Ascending aorta (tissue), 2 donors: ENCODE results near the gene QSOX2. TPM values are rescaled to one million over a fixed set of nuclear protein-coding genes. Genes with fewer than 3 reads are reported as not detected.
"Not testable (repeated sequence)": the region's sequence is repeated elsewhere in the genome, so short reads cannot be mapped to it uniquely, and the experiment has no call there.

Source experiments
- DNase-seq, 2 donors: peaks; one replicate each; pipeline ENCODE4 v3.0.0-alpha.2; 2019; ENCODE audit warnings: low spot score in 2 of 2
- H3K27ac ChIP-seq, 2 donors: fragments of 200-600 bp; sonication (generic); one replicate each; pipeline ENCODE4 v1.5.1; 2016 to 2017; ENCODE audit warnings: mild to moderate bottlenecking in 1 of 2
- H3K27me3 ChIP-seq: fragments of 200-600 bp; sonication (generic); one replicate; pipeline ENCODE4 v1.5.1; 2017
- H3K36me3 ChIP-seq, 2 donors: fragments of 200-600 bp; sonication (generic); one replicate each; pipeline ENCODE4 v1.5.1; 2016
- H3K4me1 ChIP-seq, 2 donors: fragments of 200-600 bp; sonication (generic); one replicate each; pipeline ENCODE4 v1.5.1; 2016 to 2017; ENCODE audit warnings: mild to moderate bottlenecking in 1 of 2
- H3K4me3 ChIP-seq, 2 donors: fragments of 200-600 bp; sonication (generic); one replicate each; pipeline ENCODE4 v1.5.1; 2016 to 2017; ENCODE audit warnings: mild to moderate bottlenecking in 1 of 2
- H3K9me3 ChIP-seq, 2 donors: fragments of 200-600 bp; sonication (generic); one replicate each; pipeline ENCODE4 v1.5.1; 2016
- CTCF ChIP-seq, 3 experiments: fragments of 200-600 bp in 2 of 3; fragments of 450-650 bp in 1 of 3; sonication (generic) in 2 of 3; IDR thresholded peaks; one replicate each; pipeline ENCODE4 v1.5.1; 2016 to 2019; ENCODE audit warnings: antibody characterized with exemption in 3 of 3, mild to moderate bottlenecking in 1 of 3, moderate library complexity in 1 of 3
- intact Hi-C: fragments of 100-400 bp; cut with DNase I; formaldehyde crosslinking; loops from one replicate; pipeline ENCODE4 v1.15.1; 2023
- total RNA-seq: library from RNA; depleted of rRNA; stranded (reverse); fragments of >200 nt; gene quantifications from one replicate; pipeline ENCODE4 v1.1.0, GENCODE V29; 2016

Gene QSOX2
- total RNA-seq, 1 donor from 2014 or later: 3.7 TPM

DNA sequence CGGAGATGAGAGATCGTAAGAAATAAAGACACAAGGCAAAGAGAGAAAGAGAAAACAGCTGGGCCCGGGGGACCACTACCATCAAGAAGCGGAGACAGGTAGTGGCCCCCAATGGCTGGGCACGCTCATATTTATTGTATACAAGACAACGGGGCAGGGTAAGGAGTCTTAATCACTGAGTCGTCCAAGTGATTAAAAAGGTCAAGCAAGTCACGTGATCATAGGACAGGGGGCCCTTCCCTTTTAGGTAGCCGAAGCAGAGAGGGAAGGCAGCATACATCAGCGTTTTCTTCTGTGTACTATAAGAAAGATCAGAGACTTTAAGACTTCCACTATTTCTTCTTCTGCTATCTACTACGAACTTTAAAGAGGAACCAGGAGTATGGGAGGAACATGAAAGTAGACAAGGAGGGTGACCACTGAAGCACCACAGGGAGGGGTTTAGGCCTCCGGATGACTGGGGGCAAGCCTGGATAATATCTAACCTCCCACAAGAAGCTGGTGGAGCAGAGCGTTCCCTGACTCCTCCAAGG lies 24.6 kb upstream of the QSOX2 start:
- intact Hi-C loops: no loop called here
- no peak for DNase-seq
- peaks cover 3 to 9% of the 10 kb centered on the region in 2 donors for H3K4me1 ChIP-seq
- H3K36me3 ChIP-seq: no peaks in the 10 kb centered on the region
- H3K27ac ChIP-seq: no peak overlapping the region
- no peaks in the 10 kb centered on the region for H3K27me3 ChIP-seq
- TF ChIP-seq CTCF (IDR thresholded peaks at IDR 0.05): no peak
- H3K9me3 ChIP-seq: no peaks in the 10 kb centered on the region
- H3K4me3 ChIP-seq: no peak overlapping the region

- Histone ChIP-seq H3K27me3 (no peaks in the 10 kb centered on the region), H3K27ac (no peak overlapping the region), H3K9me3 (no peaks in the 10 kb centered on the region), H3K36me3 (no peaks in the 10 kb centered on the region), H3K4me1 (peaks cover 3 to 9% of the 10 kb centered on the region in 2 donors), H3K4me3 (no peak overlapping the region)
- DNase-seq: no peak
- no peak for TF ChIP-seq CTCF (IDR thresholded peaks at IDR 0.05)
- intact Hi-C loops: no loop called here
Measured at GRCh38 chr9:136268735-136269134, 23.1 kb upstream of the QSOX2 start.

DNA sequence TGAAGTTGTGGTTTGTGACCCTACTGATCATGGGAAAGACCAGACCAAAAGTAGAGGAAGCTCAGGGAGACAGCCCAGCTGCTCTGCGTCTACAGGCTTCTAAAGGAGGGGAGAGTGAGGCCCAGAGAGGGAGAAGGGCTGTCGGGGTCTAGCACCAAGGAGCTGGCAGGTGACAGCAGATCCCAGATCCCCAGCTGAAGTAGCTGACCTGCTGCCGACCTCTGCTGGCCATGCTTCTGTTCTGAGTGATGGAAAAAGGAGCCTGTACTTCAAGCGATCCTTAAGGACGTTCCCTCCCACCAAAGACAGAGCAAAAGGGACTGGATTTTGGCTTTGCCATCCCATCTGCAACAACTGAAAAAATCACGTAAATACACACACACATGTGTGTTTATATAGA lies 22.7 kb upstream of the QSOX2 start:
- H3K27me3 ChIP-seq: no peaks in the 10 kb centered on the region
- no peak for DNase-seq
- peaks cover 3 to 9% of the 10 kb centered on the region in 2 donors for H3K4me1 ChIP-seq
- intact Hi-C loops: no loop called here
- no peak overlapping the region for H3K27ac ChIP-seq
- no peaks in the 10 kb centered on the region for H3K9me3 ChIP-seq
- no peak for TF ChIP-seq CTCF (IDR thresholded peaks at IDR 0.05)
- no peaks in the 10 kb centered on the region for H3K36me3 ChIP-seq
- no peak overlapping the region for H3K4me3 ChIP-seq

GRCh38 chr9:136267261-136268111 lies 21.9 kb upstream of the QSOX2 start:
- peak in 1 of 2 donors; percentile 81 for DNase-seq
- Histone ChIP-seq H3K27ac (no peak overlapping the region), H3K9me3 (no peaks in the 10 kb centered on the region), H3K4me3 (peak overlapping the region; percentile 53 to 66), H3K36me3 (no peaks in the 10 kb centered on the region), H3K4me1 (peaks cover 3 to 9% of the 10 kb centered on the region in 2 donors), H3K27me3 (no peaks in the 10 kb centered on the region)
- intact Hi-C loops: no loop called here
- TF ChIP-seq CTCF (IDR thresholded peaks at IDR 0.05): no peak

GRCh38 chr9:136266641-136267040 lies 21.0 kb upstream of the QSOX2 start:
- peak overlapping the region; percentile 53 to 66 for H3K4me3 ChIP-seq
- intact Hi-C loops, H3K36me3 ChIP-seq, DNase-seq, H3K27me3 ChIP-seq, H3K4me1 ChIP-seq, H3K9me3 ChIP-seq, H3K27ac ChIP-seq: not testable (repeated sequence)

DNA sequence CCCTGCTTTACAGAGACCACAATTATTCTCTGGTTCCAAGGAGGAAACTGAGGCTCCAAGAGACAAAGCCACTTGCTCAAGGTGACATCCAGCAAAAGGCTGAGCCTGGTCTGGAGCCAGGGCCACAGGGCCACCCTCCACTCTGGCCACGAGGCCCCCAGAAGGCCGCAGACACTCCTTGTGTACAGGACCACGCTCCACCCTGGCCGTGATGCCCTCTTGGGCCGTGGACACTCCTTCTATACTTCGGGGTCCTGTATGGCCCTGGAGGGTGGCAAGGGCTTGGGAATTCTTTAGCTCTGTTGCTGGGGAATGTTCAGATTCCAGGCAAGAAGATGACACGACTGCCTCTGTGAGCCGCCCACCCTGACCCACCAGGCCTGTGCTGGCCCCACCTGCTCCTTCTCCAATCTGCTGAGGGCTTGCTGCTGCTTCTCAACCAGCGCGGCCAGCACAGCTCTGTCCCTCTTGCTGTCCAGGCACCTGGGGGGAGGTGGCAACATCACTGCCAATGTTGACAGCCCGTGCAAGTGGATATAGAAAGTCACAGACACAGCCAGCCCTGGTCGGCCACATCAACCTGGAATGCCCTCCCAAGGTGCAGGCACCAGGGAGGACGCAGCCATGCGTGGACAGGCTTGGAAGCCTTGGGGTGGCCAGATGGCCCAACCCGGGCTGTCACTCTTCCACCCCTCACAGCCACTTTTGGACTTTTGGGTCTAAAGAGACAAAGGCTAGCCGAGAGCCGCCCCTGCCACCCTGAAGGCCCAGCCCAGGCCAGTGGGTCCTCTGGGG lies 20.1 kb upstream of the QSOX2 start:
- H3K9me3 ChIP-seq: no peaks in the 10 kb centered on the region
- intact Hi-C loops: no loop called here
- H3K4me3 ChIP-seq: no peak overlapping the region
- DNase-seq: no peak
- peaks cover 3 to 9% of the 10 kb centered on the region in 2 donors for H3K4me1 ChIP-seq
- no peak for TF ChIP-seq CTCF (IDR thresholded peaks at IDR 0.05)
- H3K36me3 ChIP-seq: no peaks in the 10 kb centered on the region
- no peaks in the 10 kb centered on the region for H3K27me3 ChIP-seq
- H3K27ac ChIP-seq: no peak overlapping the region
